H1 (cell line): ENCODE data around the gene RNASEH2C. TPM values are rescaled to one million over a fixed set of nuclear protein-coding genes. Genes with fewer than 3 reads are reported as not detected.

Source experiments
- FOSL1 ChIP-seq: IDR thresholded peaks from 2 replicates; pipeline ENCODE4 v1.6.1; 2011; ENCODE audit warnings: mild to moderate bottlenecking, low read depth, low read length, moderate library complexity; ENCODE audit not compliant: insufficient read depth
- HDAC6 ChIP-seq: IDR thresholded peaks from one replicate; pipeline ENCODE4 v1.7.1; 2012; ENCODE audit warnings: low read depth, mild to moderate bottlenecking, inconsistent platforms, low read length, moderate library complexity
- KDM5A ChIP-seq: fragments of 200-600 bp; IDR thresholded peaks from 2 replicates; pipeline ENCODE4 v1.7.1; 2012; ENCODE audit warnings: mild to moderate bottlenecking, low read length, inconsistent platforms, mixed read lengths
- NRF1 ChIP-seq: IDR thresholded peaks from 2 replicates; pipeline ENCODE4 v1.6.1; 2011; ENCODE audit warnings: mild to moderate bottlenecking, low read depth, low read length, improper control_type of control experiment
- PHF8 ChIP-seq: fragments of 200-600 bp; sonication (generic); conservative IDR thresholded peaks from 2 replicates; pipeline ENCODE4 v1.7.1; 2012; ENCODE audit warnings: low read depth, mild to moderate bottlenecking, inconsistent platforms, low read length, moderate library complexity
- RFX5 ChIP-seq: IDR thresholded peaks from 2 replicates; pipeline ENCODE4 v1.6.1; 2011; ENCODE audit warnings: low read depth, low read length, improper control_type of control experiment, borderline replicate concordance
- TAF1 ChIP-seq: IDR thresholded peaks from 2 replicates; pipeline ENCODE4 v1.6.1; 2011; ENCODE audit warnings: mild to moderate bottlenecking, low read depth, low read length
- TAF7 ChIP-seq: optimal IDR thresholded peaks from 2 replicates; pipeline ENCODE3; 2011; ENCODE audit warnings: low read depth, mild to moderate bottlenecking, inconsistent platforms, low read length, moderate library complexity, borderline replicate concordance
- polyA plus RNA-seq, 7 experiments: library from polyadenylated mRNA; depleted of rRNA in 3 of 7; stranded (reverse) in 5 of 7; unstranded in 2 of 7; fragments of >200 nt in 5 of 7; fragments of 200-250 nt in 2 of 7; gene quantifications; 1 replicate in 5 of 7; 2 replicates in 1 of 7; 4 replicates in 1 of 7; pipeline versions ENCODE4 v1.2.1 to v1.2.3, GENCODE V29; 2011 to 2013; ENCODE audit warnings: missing spikeins in 2 of 7, mixed read lengths in 2 of 7
- total RNA-seq: library from RNA; stranded (reverse); fragmentation: NEBNext Ultra II Directional; extraction: Animal tissue kit (Norgen Biotek cat#: 25700); gene quantifications from 2 replicates; pipeline ENCODE4 v1.2.1, GENCODE V29; 2021

Gene RNASEH2C
- total and polyA plus RNA-seq, 2 of the 8 experiments (the other 6 are each of a cell fraction or from before 2014, with no cell fraction given) = 40.2 to 60.3 TPM

GRCh38 chr11:65713212-65713969 lies 7.2 kb downstream of the RNASEH2C start (continued):
- no peak for TF ChIP-seq TAF1
- TF ChIP-seq RFX5 = no peak
- TF ChIP-seq FOSL1 = no peak
- TF ChIP-seq TAF7 = no peak
- no peak for TF ChIP-seq PHF8
- TF ChIP-seq HDAC6 = no peak
- no peak for TF ChIP-seq NRF1
- no peak for TF ChIP-seq KDM5A
